Pericardium fibroblast (primary cell): ENCODE data around the gene WDR88. TPM values are rescaled to one million over a fixed set of nuclear protein-coding genes. Genes with fewer than 3 reads are reported as not detected.

Experiments
- total RNA-seq: library from RNA; depleted of rRNA; stranded (reverse); fragments of >200 nt; gene quantifications from 2 replicates; pipeline ENCODE4 v1.2.3, GENCODE V29; 2015

WDR88 gene, protein sequence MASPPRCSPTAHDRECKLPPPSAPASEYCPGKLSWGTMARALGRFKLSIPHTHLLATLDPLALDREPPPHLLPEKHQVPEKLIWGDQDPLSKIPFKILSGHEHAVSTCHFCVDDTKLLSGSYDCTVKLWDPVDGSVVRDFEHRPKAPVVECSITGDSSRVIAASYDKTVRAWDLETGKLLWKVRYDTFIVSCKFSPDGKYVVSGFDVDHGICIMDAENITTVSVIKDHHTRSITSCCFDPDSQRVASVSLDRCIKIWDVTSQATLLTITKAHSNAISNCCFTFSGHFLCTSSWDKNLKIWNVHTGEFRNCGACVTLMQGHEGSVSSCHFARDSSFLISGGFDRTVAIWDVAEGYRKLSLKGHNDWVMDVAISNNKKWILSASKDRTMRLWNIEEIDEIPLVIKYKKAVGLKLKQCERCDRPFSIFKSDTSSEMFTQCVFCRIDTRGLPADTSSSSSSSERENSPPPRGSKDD
- total RNA-seq: not detected in 2 replicates

GRCh38 chr19:33132021-33132420 lies at the start of gene WDR88:
Gene WDR88, plus strand, starts transcription at chr19:33132114. Its CDS starts 56 bp downstream, at chr19:33132170.

GRCh38 chr19:33193865-33194362 lies 62.0 kb downstream of the WDR88 start, which contains the start of gene LRP3:
Gene LRP3, plus strand, starts transcription at chr19:33194330. Its CDS starts 456 bp downstream, at chr19:33194786.

Other genes with a start within 250 kb of the WDR88 start
- gene CEP89, start 160.2 kb upstream of the WDR88 start, total RNA-seq: 14.7 and 18.7 TPM in 2 replicates
- gene FAAP24, start 159.9 kb upstream of the WDR88 start, total RNA-seq: 2.1 and 2.6 TPM in 2 replicates
- 0.94 and 8.9 TPM in 2 replicates for gene RHPN2, start 67.2 kb upstream of the WDR88 start, total RNA-seq
- 3.6 and 4.9 TPM in 2 replicates for gene GPATCH1, start 50.9 kb upstream of the WDR88 start, total RNA-seq
- 39.5 and 42.9 TPM in 2 replicates for gene LRP3, start 62.2 kb downstream of the WDR88 start, total RNA-seq
- gene SLC7A10, start 93.7 kb downstream of the WDR88 start, total RNA-seq: 0.12 TPM in 1 of 2 replicates, not detected in the other
- gene CEBPA, start 170.4 kb downstream of the WDR88 start, total RNA-seq: 1.7 and 2.8 TPM in 2 replicates
- 21.4 and 21.9 TPM in 2 replicates for gene CEBPG, start 241.6 kb downstream of the WDR88 start, total RNA-seq